ENCODE results near the gene FTCDNL1. TPM values are rescaled to one million over a fixed set of nuclear protein-coding genes. Genes with fewer than 3 reads are reported as not detected.

FTCDNL1 gene
- total RNA-seq, 1 experiment from 2014 or later, result 0.11 TPM

DNA sequence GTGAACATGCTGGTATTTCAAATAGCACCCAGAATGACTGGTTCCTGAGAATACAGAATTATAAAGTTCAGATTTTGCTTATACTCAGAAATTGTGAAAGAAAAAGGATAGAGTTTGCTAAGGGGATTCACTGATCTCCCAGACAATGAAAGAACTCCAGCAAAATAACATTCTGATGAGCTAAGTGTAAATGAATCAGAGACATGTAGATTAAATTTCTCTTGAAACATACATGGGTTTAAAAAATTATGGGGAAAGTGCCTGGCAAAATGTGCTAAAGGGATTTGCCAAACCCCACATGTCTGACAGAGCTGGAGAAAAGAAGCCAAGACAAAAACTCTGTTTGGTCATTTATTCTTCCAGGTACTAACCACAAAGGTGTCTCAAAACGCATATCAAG, 116.3 kb downstream of the FTCDNL1 start:
- Histone ChIP-seq H3K4me2 (ENCODE audit: low read length) (no peak overlapping the region), H3K9me2 (replicated peaks; ENCODE audit: low read length) (no peaks in the 10 kb centered on the region), H3K4me1 (ENCODE audit: insufficient read depth, low read length) (peaks cover 15% of the 10 kb centered on the region), H3F3A (ENCODE audit: low read length, unreplicated experiment) (no peaks in the 10 kb centered on the region), H3K9me3 (ENCODE audit: low read length) (no peaks in the 10 kb centered on the region), H3K79me2 (ENCODE audit: low read length) (no peaks in the 10 kb centered on the region), H3K4me3 (ENCODE audit: low read length) (no peak overlapping the region), H3K27me3 (ENCODE audit: low read length) (peaks cover 27% of the 10 kb centered on the region), H3K9ac (ENCODE audit: low read length) (no peak overlapping the region), H4K20me1 (ENCODE audit: low read length) (no peaks in the 10 kb centered on the region), H2AFZ (ENCODE audit: low read length) (no peak overlapping the region), H3K36me3 (ENCODE audit: low read depth, low read length) (no peaks in the 10 kb centered on the region), H3K27ac (ENCODE audit: low read length) (no peak overlapping the region)
- POLR2A ChIA-PET (ENCODE audit: unreplicated experiment), result no interaction called here
- TF ChIP-seq, protein P1, sequence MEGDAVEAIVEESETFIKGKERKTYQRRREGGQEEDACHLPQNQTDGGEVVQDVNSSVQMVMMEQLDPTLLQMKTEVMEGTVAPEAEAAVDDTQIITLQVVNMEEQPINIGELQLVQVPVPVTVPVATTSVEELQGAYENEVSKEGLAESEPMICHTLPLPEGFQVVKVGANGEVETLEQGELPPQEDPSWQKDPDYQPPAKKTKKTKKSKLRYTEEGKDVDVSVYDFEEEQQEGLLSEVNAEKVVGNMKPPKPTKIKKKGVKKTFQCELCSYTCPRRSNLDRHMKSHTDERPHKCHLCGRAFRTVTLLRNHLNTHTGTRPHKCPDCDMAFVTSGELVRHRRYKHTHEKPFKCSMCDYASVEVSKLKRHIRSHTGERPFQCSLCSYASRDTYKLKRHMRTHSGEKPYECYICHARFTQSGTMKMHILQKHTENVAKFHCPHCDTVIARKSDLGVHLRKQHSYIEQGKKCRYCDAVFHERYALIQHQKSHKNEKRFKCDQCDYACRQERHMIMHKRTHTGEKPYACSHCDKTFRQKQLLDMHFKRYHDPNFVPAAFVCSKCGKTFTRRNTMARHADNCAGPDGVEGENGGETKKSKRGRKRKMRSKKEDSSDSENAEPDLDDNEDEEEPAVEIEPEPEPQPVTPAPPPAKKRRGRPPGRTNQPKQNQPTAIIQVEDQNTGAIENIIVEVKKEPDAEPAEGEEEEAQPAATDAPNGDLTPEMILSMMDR (conservative IDR thresholded peaks at IDR 0.05; ENCODE audit: low read depth, low read length), result no peak
- TF ChIP-seq EZH2 (IDR thresholded peaks at IDR 0.05; ENCODE audit: low read length, unreplicated experiment), result no peak
- no TSS peak for BruUV-seq (replicated peaks)
- no peak for ATAC-seq
- no peak for DNase-seq
- CTCF ChIA-PET, result no interaction called here
- intact Hi-C loops (cut with micrococcal nuclease), result no loop called here

DNA sequence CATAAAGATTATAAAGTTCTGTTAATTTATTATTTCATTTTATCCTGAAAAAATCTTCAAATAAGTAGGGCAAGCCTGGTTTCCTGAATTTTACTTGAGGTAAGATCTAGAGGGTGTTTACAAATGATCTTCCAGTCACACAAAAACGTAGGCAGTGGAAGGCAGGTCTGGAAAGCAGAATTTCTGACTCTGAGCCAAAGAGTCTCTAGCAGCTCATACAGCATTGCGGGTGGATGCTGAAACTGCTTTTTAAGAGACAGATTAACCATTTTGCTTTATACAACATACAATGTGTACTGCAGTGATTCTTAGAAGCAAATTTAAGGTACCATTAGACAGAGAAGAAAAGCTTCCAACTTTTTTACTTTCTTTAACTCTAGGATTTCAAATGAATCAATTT, 117.0 kb downstream of the FTCDNL1 start:
- no peaks in the 10 kb centered on the region for H3K9me3 ChIP-seq (ENCODE audit: low read length)
- TF ChIP-seq EZH2phosphoT487 (IDR thresholded peaks at IDR 0.05; ENCODE audit: borderline replicate concordance, low read length), result no peak
- TF ChIP-seq, protein P1 (conservative IDR thresholded peaks at IDR 0.05; ENCODE audit: low read depth, low read length), result no peak
- no peak for TF ChIP-seq EZH2 (IDR thresholded peaks at IDR 0.05; ENCODE audit: low read length, unreplicated experiment)
- POLR2A ChIA-PET (ENCODE audit: unreplicated experiment), result no interaction called here
- H3F3A ChIP-seq (ENCODE audit: low read length, unreplicated experiment), result no peaks in the 10 kb centered on the region
- H3K9ac ChIP-seq (ENCODE audit: low read length), result no peak overlapping the region
- H4K20me1 ChIP-seq (ENCODE audit: low read length), result no peaks in the 10 kb centered on the region
- H3K27ac ChIP-seq (ENCODE audit: low read length), result no peak overlapping the region
- DNase-seq, result no peak
- no peaks in the 10 kb centered on the region for H3K36me3 ChIP-seq (ENCODE audit: low read depth, low read length)
- intact Hi-C loops (cut with micrococcal nuclease), result no loop called here
- no peaks in the 10 kb centered on the region for H3K79me2 ChIP-seq (ENCODE audit: low read length)
- CTCF ChIA-PET, result no interaction called here
- no peak overlapping the region for H3K4me2 ChIP-seq (ENCODE audit: low read length)
- no peaks in the 10 kb centered on the region for H3K9me2 ChIP-seq (replicated peaks; ENCODE audit: low read length)
- H3K27me3 ChIP-seq (ENCODE audit: low read length), result peaks cover 28% of the 10 kb centered on the region
- ATAC-seq, result no peak
- BruUV-seq (replicated peaks), result no TSS peak
- H3K4me3 ChIP-seq (ENCODE audit: low read length), result no peak overlapping the region
- H3K4me1 ChIP-seq (ENCODE audit: insufficient read depth, low read length), result peaks cover 9% of the 10 kb centered on the region
- no peak overlapping the region for H2AFZ ChIP-seq (ENCODE audit: low read length)

DNA sequence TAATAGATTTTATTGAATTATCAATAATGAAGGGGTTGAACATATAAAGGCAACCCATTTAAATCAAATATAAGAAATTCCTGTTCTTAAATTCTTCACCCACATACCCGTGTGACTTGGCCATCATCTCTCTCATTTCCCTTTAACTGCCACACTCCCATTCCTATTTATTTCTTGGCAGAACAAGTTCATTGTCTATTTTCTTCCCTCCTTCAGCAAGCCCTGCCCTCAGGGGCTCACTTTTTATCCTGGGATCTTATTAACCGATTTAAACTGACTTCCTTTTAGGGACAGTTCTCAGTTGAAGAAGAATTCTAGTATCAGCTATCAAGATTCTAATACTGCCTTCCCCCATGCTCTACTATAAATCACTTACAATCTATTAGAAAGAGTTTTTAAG, 123.2 kb downstream of the FTCDNL1 start:
- no peak overlapping the region for H2AFZ ChIP-seq (ENCODE audit: low read length)
- intact Hi-C loops (cut with micrococcal nuclease), result no loop called here
- no peak overlapping the region for H3K9ac ChIP-seq (ENCODE audit: low read length)
- H3K79me2 ChIP-seq (ENCODE audit: low read length), result no peaks in the 10 kb centered on the region
- ChIA-PET POLR2A (ENCODE audit: unreplicated experiment) (no interaction called here), CTCF (no interaction called here)
- H3K27me3 ChIP-seq (ENCODE audit: low read length), result peaks cover 24% of the 10 kb centered on the region
- H3F3A ChIP-seq (ENCODE audit: low read length, unreplicated experiment), result no peaks in the 10 kb centered on the region
- no peak overlapping the region for H3K4me2 ChIP-seq (ENCODE audit: low read length)
- DNase-seq, result no peak
- no peaks in the 10 kb centered on the region for H3K4me1 ChIP-seq (ENCODE audit: insufficient read depth, low read length)
- TF ChIP-seq EZH2 (IDR thresholded peaks at IDR 0.05; ENCODE audit: low read length, unreplicated experiment), result no peak
- TF ChIP-seq, protein P1 (conservative IDR thresholded peaks at IDR 0.05; ENCODE audit: low read depth, low read length), result no peak
- no peak for TF ChIP-seq EZH2phosphoT487 (IDR thresholded peaks at IDR 0.05; ENCODE audit: borderline replicate concordance, low read length)
- no peaks in the 10 kb centered on the region for H4K20me1 ChIP-seq (ENCODE audit: low read length)
- H3K9me2 ChIP-seq (replicated peaks; ENCODE audit: low read length), result no peaks in the 10 kb centered on the region
- no peak overlapping the region for H3K4me3 ChIP-seq (ENCODE audit: low read length)
- BruUV-seq (replicated peaks), result no TSS peak
- no peaks in the 10 kb centered on the region for H3K9me3 ChIP-seq (ENCODE audit: low read length)
- H3K36me3 ChIP-seq (ENCODE audit: low read depth, low read length), result no peaks in the 10 kb centered on the region
- no peak for ATAC-seq
- H3K27ac ChIP-seq (ENCODE audit: low read length), result no peak overlapping the region

Data from PC-3 (cell line).